ENCODE data around the gene PGAP6. TPM values are rescaled to one million over a fixed set of nuclear protein-coding genes. Genes with fewer than 3 reads are reported as not detected.

PGAP6 gene
- total RNA-seq, 2 donors from 2014 or later = 83.8 to 113 TPM

DNA sequence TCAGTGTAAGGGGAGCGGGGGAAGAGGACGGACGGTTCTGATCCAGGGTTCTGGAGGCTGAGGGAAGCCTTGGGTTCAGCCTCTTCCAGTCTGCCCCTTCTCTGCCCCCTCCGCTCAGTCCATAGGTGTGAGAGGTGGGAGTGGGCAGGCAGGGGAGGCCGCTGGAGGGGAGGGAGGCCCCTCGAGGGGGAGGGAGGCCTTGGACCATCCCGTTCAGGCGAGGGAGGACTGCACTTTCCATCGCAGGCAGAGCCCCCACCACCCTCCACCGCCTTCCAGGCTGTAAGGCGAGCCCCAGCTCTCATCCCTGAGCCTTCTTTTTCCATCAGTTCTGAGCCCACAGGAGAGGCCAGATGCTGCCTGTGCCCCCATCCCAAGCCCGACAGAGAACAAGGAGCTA is 25.0 kb downstream of the PGAP6 start:
- H3K36me3 ChIP-seq (replicated peaks in 1 of 2; ENCODE audit: insufficient read depth in 1 of 2, low read depth in 2 of 2) = no peaks in the 10 kb centered on the region
- intact Hi-C loops (cut with DNase I) = no loop called here
- no peaks in the 10 kb centered on the region for H3K9me3 ChIP-seq
- no peak for DNase-seq
- no peaks in the 10 kb centered on the region for H3K27me3 ChIP-seq
- TF ChIP-seq POLR2A (IDR thresholded peaks at IDR 0.05) (no peak), CTCF (IDR thresholded peaks at IDR 0.05) (no peak)
- H3K27ac ChIP-seq = no peak overlapping the region
- WGBS, 2 donors = 67 to 81% methylated on average over 6 to 12 of the region's 12 CpGs
- ATAC-seq = no peak
- peaks cover 7% of the 10 kb centered on the region for H3K4me1 ChIP-seq
- H3K4me3 ChIP-seq = no peak overlapping the region

DNA sequence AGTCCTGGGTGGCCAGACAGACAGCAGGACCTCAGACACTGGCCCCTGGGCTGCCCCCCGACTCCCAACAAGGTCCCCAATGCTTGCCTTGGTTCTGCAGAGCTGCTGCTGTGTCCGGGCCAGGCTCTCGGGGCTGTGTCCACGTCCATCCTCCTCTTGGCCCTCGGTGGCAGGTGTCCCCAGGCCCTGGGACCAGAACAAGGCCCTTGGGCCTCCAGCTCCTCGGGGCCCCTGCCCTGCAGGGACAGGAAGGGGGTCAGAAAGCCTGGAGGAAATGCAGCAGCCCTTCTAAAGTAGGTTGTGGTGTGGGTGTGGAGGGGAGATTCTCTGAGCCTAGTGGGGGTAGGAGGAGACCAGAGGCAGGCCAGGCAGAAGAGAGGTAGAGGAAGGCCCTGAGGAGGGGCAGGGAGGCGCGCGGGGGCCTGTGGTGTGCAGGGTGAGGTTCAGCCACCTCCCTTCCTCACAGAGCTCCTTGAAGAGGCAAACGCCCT is 26.8 kb downstream of the PGAP6 start:
- H3K27ac ChIP-seq = no peak overlapping the region
- H3K4me3 ChIP-seq = no peak overlapping the region
- DNase-seq (no peak), ATAC-seq (no peak)
- peaks cover 14% of the 10 kb centered on the region for H3K4me1 ChIP-seq
- 79 to 90% methylated on average over 5 to 10 of the region's 10 CpGs for WGBS, 2 donors
- no peaks in the 10 kb centered on the region for H3K27me3 ChIP-seq
- H3K9me3 ChIP-seq = no peaks in the 10 kb centered on the region
- no peaks in the 10 kb centered on the region for H3K36me3 ChIP-seq (replicated peaks in 1 of 2; ENCODE audit: insufficient read depth in 1 of 2, low read depth in 2 of 2)
- intact Hi-C loops (cut with DNase I) = no loop called here
- no peak for TF ChIP-seq CTCF (IDR thresholded peaks at IDR 0.05)
- no peak for TF ChIP-seq POLR2A (IDR thresholded peaks at IDR 0.05)

GRCh38 chr16:354291-354881 is 27.4 kb downstream of the PGAP6 start:
- Histone ChIP-seq H3K27me3 (no peaks in the 10 kb centered on the region), H3K9me3 (no peaks in the 10 kb centered on the region), H3K36me3 (replicated peaks in 1 of 2; ENCODE audit: insufficient read depth in 1 of 2, low read depth in 2 of 2) (no peaks in the 10 kb centered on the region), H3K4me1 (peaks cover 14% of the 10 kb centered on the region), H3K27ac (no peak overlapping the region), H3K4me3 (no peak overlapping the region)
- no peak for ATAC-seq
- TF ChIP-seq CTCF (IDR thresholded peaks at IDR 0.05) (no peak), POLR2A (IDR thresholded peaks at IDR 0.05) (no peak)
- 86 to 89% methylated on average over 9 to 12 of the region's 12 CpGs for WGBS, 2 donors
- no peak for DNase-seq
- intact Hi-C loops (cut with DNase I) = no loop called here

GRCh38 chr16:353404-354290 is 28.1 kb downstream of the PGAP6 start:
- no peak overlapping the region for H3K4me3 ChIP-seq
- H3K9me3 ChIP-seq = no peaks in the 10 kb centered on the region
- H3K27me3 ChIP-seq = no peaks in the 10 kb centered on the region
- WGBS, 2 donors = 61 to 76% methylated on average over 11 to 22 of the region's 25 CpGs
- H3K4me1 ChIP-seq = peaks cover 14% of the 10 kb centered on the region
- intact Hi-C loops (cut with DNase I) = no loop called here
- ATAC-seq (no peak), DNase-seq (no peak)
- H3K27ac ChIP-seq = peak overlapping the region in 3 of 4 donors; percentile 8 to 71 (median 66)
- no peaks in the 10 kb centered on the region for H3K36me3 ChIP-seq (replicated peaks in 1 of 2; ENCODE audit: insufficient read depth in 1 of 2, low read depth in 2 of 2)
- TF ChIP-seq CTCF (IDR thresholded peaks at IDR 0.05) (no peak), POLR2A (IDR thresholded peaks at IDR 0.05) (no peak)

Measured in body of pancreas (tissue), 4 donors.